ENCODE results near the gene ACSS1.

The ACSS1 gene

DNA sequence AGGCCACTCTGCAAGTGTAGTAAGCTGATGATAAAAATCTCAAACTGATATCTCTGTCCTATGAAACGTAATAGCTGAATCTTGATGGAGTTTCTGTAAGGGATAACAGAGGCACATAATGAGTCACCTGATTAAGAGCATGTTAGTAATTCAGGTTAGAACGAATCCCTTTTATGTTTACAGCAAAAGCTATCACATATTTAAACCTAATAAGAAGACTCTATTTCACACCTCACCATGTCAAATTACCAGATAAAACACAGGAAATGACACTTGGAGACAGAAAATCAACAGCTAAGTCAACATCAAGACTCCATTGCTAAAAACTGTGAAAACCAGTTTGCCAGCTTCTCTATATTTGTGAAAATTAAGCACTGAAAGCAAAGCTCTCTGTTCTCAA is 97.1 kb downstream of the ACSS1 start:
- no peak for DNase-seq (ENCODE audit: low read depth, low spot score)
- TF ChIP-seq, protein P1, sequence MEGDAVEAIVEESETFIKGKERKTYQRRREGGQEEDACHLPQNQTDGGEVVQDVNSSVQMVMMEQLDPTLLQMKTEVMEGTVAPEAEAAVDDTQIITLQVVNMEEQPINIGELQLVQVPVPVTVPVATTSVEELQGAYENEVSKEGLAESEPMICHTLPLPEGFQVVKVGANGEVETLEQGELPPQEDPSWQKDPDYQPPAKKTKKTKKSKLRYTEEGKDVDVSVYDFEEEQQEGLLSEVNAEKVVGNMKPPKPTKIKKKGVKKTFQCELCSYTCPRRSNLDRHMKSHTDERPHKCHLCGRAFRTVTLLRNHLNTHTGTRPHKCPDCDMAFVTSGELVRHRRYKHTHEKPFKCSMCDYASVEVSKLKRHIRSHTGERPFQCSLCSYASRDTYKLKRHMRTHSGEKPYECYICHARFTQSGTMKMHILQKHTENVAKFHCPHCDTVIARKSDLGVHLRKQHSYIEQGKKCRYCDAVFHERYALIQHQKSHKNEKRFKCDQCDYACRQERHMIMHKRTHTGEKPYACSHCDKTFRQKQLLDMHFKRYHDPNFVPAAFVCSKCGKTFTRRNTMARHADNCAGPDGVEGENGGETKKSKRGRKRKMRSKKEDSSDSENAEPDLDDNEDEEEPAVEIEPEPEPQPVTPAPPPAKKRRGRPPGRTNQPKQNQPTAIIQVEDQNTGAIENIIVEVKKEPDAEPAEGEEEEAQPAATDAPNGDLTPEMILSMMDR (IDR thresholded peaks at IDR 0.05; ENCODE audit: insufficient read depth, low read length, missing control alignments): no peak
- POLR2A ChIA-PET: no interaction called here
- CTCF ChIA-PET: no interaction called here
- no peak overlapping the region for H3K4me3 ChIP-seq (ENCODE audit: low read depth, low read length)

DNA sequence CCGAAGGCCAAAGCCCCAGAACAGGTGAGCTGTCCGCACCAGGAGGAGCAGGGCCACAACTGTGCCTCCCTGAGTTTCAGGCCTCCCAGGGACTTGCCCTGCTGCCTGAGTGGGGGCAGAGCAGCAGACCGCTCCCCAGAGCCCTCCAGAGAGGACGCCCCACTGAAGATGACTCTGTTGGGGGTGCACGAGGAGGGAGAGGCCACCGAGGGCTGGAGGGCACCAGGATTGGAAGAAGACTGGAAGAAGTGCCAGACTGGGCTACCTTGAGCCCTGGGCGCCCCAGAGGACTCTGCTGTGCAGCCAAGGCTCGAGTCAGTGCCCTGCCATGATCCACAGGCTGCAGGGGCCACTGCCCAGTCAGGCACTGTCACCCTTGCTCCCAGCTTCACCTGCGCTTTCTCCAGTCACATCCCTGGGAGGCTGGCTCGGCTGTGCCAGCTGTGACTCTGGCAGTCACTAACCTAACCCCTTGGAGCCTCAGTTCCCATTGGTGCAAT is 97.6 kb downstream of the ACSS1 start:
- CTCF ChIA-PET: no interaction called here
- POLR2A ChIA-PET: no interaction called here
- TF ChIP-seq, protein P1 (IDR thresholded peaks at IDR 0.05; ENCODE audit: insufficient read depth, low read length, missing control alignments): no peak
- no peak for DNase-seq (ENCODE audit: low read depth, low spot score)
- no peak overlapping the region for H3K4me3 ChIP-seq (ENCODE audit: low read depth, low read length)

DNA sequence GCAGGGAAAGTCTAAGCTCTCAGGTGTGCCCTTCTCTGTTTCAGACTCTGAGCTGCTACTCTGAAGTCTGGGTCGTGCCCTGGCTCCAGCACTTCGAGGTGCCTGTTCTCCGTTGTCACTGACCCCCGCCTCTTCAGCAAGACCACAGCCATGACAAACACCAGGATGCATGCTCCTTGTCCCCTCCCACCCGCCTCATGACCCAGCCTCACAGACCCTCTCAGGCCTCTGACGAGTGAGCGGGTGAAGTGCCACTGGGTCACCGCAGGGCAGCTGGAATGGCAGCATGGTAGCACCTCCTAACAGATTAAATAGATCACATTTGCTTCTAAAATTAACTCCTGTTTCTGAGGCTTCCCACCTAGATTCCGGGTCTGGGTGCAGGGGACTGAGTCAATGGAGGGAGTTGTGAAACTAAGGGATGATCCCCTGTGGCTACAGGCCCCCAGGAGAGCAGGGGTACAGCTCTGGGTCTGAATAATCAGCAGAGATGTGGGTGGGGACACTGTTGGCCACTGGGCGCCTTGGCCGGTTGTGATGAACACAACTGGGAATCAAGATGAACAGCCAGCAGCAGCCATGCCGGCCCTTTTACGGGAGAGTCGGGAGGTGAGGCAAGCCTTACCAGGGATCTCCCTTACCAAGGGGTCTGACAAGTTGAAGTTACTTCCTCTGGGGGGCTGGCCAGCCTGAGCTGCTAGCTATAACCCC is 98.2 kb downstream of the ACSS1 start:
- TF ChIP-seq, protein P1 (IDR thresholded peaks at IDR 0.05; ENCODE audit: insufficient read depth, low read length, missing control alignments): no peak
- ChIA-PET POLR2A (no interaction called here), CTCF (no interaction called here)
- no peak for DNase-seq (ENCODE audit: low read depth, low spot score)
- H3K4me3 ChIP-seq (ENCODE audit: low read depth, low read length): no peak overlapping the region

DNA sequence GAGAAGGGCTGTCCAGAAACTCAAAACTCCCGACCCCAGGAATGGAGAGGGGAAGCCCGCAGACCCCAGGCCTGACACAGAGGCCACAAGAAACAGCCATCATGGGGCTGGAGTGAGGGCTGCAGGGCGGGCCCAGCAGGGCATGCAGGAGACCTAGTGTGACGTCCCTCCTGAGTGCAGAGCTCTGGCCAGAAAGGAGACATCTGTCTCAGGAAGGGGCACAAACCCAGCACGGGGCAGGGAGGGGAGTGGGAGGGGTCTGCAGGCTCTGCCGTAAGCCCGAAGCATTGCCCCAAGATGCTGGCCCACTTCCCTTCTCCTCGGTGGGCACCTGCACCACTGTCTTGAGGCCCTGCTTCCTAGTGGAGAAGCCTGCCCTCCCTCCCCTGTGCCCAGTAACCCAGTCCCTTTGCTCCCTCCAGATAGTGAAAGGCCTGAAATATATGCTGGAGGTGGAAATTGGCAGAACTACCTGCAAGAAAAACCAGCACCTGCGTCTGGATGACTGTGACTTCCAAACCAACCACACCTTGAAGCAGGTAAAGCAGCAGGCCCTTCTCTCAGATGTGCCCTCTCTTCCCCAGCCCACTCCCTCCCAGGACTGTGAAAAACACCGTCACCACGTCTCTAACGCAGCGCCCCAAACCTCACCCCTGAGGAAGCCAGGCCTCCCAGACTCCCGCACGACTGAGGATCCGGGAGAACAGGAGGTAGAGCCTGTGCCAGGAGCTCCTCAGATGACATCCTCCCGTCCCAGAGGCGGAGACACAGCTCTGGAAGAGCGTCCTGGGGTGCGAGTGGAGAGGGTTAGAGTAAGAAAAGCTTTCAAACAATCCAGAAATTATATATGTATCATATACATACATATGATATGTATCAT is 99.2 kb downstream of the ACSS1 start:
- ChIA-PET POLR2A (no interaction called here), CTCF (no interaction called here)
- TF ChIP-seq, protein P1 (IDR thresholded peaks at IDR 0.05; ENCODE audit: insufficient read depth, low read length, missing control alignments): no peak
- no peak for DNase-seq (ENCODE audit: low read depth, low spot score)
- H3K4me3 ChIP-seq (ENCODE audit: low read depth, low read length): no peak overlapping the region

DNA sequence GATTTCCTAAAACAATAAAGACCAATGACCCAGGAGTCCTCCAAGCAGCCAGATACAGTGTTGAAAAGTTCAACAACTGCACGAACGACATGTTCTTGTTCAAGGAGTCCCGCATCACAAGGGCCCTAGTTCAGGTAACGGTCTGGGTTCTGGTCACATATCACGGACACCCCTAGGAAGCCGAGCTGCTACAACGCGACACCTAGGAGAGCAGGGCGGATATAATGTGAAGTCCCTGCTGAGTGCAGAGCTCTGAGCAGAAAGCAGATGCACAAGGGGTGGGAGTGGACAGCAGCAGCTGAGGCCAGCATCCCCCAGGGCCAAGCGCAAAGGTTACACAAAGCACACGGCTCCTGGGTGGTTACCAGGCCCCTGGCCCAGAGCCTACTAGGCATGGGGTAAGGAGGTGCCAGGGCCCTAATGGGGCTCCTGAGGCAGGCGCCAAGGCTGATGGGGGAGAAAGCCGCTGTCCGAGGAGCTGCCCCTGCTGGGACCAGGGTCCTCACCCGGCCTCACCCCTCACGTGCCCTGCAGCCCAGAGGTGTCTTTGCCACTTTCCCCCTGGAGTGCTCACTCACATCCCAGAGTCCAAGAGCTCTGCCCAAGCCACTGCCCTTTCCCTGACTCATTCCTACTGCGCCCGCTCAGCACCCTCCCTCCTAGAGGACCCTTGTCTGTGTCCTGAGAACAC is 100.5 kb downstream of the ACSS1 start:
- ChIA-PET POLR2A (no interaction called here), CTCF (no interaction called here)
- no peak for DNase-seq (ENCODE audit: low read depth, low spot score)
- H3K4me3 ChIP-seq (ENCODE audit: low read depth, low read length): no peak overlapping the region
- TF ChIP-seq, protein P1 (IDR thresholded peaks at IDR 0.05; ENCODE audit: insufficient read depth, low read length, missing control alignments): no peak
